GM19238 (cell line): Measurements from ENCODE around the gene PLBD2.

Experiments
- DNase-seq: peaks from one replicate; pipeline ENCODE4 v3.0.0; 2011; ENCODE audit warnings: low spot score; ENCODE audit not compliant: insufficient read length

The PLBD2 gene

GRCh38 chr12:113416091-113416754, 57.8 kb downstream of the PLBD2 start:
- DNase-seq: no peak

DNA sequence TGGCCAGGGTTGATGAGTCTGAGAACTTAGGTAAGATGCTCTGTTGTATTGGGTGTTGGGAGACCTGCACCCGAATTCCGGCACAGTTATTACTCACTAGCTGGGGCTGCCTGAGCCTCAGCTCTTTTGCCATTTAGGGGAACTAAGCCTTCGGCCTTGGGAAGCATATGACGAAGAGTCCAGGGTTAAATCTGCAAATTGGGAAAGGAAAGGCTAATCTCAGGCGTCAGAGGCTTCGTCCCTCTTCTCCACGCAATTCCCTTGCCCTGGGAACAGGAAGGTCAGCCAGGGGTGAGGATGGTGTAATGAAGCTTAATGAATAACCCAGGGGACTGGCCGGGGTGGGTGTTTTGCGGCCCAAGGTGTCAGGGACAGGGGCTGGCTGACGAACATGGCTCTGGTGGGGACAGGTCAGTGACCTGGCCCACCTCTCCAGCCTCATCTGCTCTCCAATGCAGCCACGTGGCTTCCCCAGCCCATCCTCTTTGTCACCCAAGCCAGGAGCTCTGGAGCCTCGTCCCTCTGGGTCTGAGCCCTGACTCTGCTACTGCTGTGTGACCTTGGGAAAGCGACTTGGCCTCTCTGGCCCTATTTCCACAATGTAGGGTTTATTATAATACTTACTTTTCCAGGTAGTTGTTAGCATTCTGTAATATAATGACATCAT, 60.0 kb downstream of the PLBD2 start:
- no peak for DNase-seq

DNA sequence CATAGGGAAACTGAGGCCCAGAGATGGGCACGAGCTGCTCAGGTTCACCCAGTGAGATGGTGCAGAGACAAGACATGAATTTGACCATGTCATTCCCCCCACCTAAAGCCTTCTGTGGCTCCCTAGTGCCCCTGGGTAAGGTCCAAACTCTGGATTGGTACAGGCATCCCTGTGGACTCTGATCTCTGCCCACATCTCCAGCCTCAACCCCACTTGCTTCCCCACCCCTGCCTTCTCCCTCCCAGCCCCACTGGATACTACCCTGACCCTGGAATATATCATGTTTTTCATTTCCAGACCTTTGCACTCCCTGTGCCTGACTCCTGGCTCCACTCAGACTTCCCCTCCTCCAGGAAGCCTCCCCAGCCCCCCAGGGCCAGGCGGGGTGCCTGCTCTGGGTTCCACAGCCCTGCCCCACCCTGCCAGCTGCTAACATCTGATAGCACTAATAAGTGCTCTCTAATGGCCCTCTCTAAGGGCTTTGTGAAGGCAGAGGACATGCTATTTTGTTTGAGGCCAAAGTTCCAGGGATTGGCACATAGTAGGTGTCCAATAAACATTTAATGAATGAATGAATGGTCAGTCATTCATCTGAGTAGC, 62.7 kb downstream of the PLBD2 start:
- DNase-seq: no peak

GRCh38 chr12:113422030-113422885, 63.9 kb downstream of the PLBD2 start, which contains the start of gene SDSL:
Gene SDSL (plus strand): TSS chr12:113422380. CDS start chr12:113427983, 5,603 bp downstream.
- DNase-seq: peak; percentile 59

- DNase-seq: no peak
Measured at GRCh38 chr12:113422886-113423669, 64.7 kb downstream of the PLBD2 start.

DNA sequence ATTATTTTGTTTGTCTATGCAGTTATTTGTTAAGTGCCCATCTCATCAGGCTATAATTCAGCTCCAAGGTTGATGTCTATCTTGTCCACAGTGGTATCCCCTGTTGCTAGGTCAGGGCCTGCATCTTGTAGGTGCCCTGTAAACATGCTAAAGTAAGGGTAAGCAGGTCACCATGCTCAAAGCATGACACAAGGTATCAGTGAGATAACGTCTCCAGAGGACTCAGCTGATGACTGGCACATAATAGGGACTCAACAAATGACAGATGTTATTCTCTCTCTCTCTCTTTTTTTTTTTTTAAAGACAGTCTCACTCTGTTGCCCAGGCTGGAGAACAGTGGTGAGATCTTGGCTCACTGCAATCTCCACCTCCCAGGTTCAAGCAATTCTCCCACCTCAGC, 66.1 kb downstream of the PLBD2 start:
- DNase-seq: no peak

DNA sequence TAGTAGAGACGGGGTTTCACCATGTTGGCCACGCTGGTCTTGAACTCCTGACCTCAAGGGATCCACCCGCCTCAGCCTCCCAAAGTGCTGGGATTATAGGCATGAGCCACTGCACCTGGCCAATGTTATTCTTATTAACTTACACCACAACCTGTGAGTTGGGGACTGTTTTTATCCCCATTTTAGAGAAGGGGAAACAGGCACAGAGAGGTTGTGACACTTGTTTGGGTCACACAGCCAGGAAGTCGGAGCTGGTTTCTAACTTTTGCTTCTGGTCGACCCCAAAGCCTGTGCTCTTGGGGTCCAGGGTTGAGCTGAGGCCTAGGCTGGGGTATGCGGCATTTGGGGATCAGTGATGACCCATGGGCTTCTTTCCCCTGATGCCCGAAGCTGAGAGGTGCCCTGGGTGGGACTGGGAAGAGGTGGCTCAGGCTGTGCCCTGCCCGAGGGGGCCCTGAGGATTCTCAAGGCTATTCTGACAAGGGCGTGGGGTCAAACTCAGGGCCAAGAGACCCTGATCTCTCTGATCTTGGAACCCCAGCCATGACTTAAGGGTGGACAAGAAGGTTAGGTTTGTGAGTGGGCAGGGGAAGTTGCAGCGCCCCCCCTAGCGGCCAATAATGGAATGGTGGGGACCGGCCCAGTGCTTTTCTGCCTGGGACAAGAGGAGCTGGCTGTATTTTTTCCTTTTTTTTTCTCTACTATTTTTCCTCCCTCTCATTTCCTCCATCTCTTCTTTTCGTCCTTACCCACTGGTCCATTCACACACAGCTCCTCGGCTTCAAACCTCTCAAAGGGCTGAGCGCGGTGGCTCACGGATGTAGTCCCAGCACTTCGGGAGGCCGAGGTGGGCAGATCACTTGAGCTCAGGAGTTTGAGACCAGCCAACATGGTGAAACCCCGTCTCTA, 66.8 kb downstream of the PLBD2 start:
- no peak for DNase-seq

- no peak for DNase-seq
Measured at GRCh38 chr12:113425960-113426453, 67.6 kb downstream of the PLBD2 start.

DNA sequence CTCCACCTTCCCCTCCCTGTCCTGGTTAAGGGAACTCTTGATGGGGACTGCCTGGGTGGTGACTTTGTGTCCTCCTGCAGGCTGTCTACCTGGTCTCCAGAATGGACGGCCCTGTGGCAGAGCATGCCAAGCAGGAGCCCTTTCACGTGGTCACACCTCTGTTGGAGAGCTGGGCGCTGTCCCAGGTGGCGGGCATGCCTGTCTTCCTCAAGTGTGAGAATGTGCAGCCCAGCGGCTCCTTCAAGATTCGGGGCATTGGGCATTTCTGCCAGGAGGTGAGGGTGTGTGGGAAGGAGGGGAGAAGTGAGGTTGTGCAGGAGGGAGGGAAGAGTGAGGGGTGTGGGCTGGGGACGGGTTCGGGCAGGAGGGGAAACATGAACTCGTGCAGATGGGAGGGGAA, 69.5 kb downstream of the PLBD2 start:
- DNase-seq: no peak

DNA sequence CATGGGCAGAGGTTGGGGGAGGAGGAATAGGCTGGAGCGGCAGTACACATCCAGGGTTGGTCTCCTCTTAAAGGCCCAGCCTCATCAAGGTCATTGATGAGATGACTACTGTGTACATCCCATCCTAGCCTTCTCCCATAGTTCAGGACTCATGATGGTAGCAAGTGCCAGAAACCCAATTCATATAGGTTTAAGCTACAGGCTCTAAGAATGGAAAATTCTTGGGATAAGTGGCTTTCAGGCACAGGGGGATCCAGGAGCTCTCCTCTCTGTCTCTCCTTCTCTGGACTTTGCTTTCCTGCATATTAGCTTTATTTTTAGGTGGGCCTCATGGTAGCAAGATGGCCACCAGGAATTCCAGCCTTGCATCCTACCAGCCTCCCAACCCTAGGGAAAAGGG, 70.1 kb downstream of the PLBD2 start:
- no peak for DNase-seq

- DNase-seq: no peak
Measured at GRCh38 chr12:113432986-113433385, 74.6 kb downstream of the PLBD2 start.

GRCh38 chr12:113435367-113435766, 77.0 kb downstream of the PLBD2 start:
- DNase-seq: no peak

GRCh38 chr12:113436586-113436985, 78.2 kb downstream of the PLBD2 start:
- DNase-seq: no peak

DNA sequence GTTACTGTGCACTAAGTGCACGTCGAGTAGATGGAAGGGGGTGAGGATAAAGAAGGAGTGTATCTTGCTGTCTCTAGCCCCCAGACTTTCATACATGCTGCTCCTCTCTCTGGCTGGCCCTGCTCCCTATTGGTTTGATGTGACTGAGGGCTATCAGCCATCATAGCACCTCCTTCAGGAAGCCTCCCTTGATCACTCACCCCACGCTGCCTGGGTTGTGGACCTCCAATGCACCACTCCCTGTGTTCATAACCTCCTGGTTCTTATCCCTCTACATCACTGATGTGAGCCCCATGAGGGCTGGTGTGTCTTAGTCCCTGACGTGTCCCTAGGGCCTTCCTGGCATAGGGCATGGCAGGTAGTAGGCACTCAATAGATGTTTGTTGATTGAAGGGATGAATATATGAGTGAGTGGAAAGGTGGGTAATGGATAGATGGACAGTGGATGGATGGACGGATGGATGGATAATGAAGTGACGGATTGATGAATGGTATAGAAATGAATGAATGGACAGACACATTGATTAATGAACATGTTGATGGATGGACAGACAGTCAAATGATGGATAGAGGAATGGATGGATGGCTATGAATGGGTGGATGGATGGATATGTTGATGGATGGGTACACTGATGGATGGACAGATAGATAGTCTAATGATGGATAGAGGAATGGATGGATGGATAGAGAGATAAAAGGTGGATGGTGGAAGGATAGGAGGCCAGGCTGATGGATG, 78.8 kb downstream of the PLBD2 start:
- no peak for DNase-seq

GRCh38 chr12:113437729-113438100, 79.3 kb downstream of the PLBD2 start:
- no peak for DNase-seq

DNA sequence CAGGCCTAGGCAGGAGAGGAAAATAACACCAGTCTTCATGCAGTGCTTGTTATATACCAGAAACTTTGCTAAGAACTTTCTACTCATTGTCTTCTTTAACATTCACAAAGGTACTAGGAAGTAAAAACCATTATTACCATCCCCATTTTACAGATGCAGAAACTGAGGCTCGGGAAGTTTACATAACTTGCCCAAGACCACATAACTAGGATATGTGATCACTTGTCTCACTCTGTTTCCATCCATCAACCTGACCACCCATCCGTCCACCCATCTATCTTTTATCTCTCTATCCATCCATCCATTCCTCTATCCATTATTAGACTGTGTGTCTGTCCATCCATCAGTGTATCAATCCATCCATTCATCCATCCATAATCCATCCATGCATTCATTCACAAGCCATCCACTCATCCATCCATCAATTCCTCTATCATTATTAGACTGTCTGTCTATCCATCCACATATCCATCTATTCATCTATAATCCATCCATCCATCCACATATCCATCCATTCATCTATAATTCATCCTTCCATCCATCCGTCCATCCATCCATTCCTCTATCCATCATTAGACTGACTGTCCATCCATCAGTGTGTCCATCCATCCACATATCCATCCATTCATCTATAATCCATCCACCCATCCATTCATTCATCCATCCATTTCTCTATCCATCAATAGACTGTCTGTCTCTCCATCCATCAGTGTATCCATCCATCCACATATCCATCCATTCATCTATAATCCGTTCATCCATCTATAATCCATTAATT, 80.3 kb downstream of the PLBD2 start:
- DNase-seq: no peak

DNA sequence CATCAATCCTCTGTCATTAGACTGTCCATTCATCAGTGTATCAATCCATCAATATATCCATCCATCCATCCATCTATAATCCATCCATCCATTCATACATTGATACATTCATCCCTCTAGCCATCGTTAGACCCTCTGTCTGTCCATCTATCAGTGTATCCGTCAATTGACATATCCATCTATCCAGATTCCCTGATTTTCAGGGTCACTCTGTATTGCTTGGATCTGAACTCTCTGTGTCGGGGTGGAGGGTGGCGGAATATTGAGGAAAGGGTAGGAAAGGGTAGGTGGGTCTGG, 80.9 kb downstream of the PLBD2 start:
- no peak for DNase-seq

GRCh38 chr12:113439606-113440030, 81.2 kb downstream of the PLBD2 start:
- no peak for DNase-seq

GRCh38 chr12:113440336-113440735, 81.9 kb downstream of the PLBD2 start:
- no peak for DNase-seq
